IMR-90 (cell line): ENCODE results near the gene BOD1. TPM values are rescaled to one million over a fixed set of nuclear protein-coding genes. Genes with fewer than 3 reads are reported as not detected.

Experiments used
- ATAC-seq: fragments of 200-7000 bp; cut with Tn5 transposase; 2 replicates; pipeline ENCODE4 v1.9.1; 2020; ENCODE audit warnings: low read depth, mild to moderate bottlenecking, moderate library complexity
- BruUV-seq: library from RNA; stranded (reverse); fragments of 400-500 nt; replicated peaks from 2 replicates; lab custom pipeline; 2021; lab: Mats Ljungman, UMichigan
- CTCF ChIA-PET: fragments of 300-600 bp; formaldehyde crosslinking; extraction: SDS; loops from one replicate; lab custom pipeline; 2021; ENCODE audit warnings: antibody characterized with exemption; lab: Yijun Ruan, JAX
- POLR2A ChIA-PET: fragments of 300-600 bp; sonication (Branson Sonifier 250); formaldehyde crosslinking; loops from one replicate; lab custom pipeline; 2022; ENCODE audit warnings: antibody characterized with exemption; ENCODE audit not compliant: unreplicated experiment; lab: Charles Lee
- DNase-seq: peaks from one replicate; pipeline ENCODE4 v3.0.0; 2013
- H2AFZ ChIP-seq: replicated peaks from 2 replicates; pipeline ENCODE3; 2013; ENCODE audit warnings: low read length, mild to moderate bottlenecking; ENCODE audit not compliant: poor library complexity
- H2AK5ac ChIP-seq: 2 replicates; pipeline ENCODE4 v1.6.1; 2013; ENCODE audit warnings: low read depth, low read length, inconsistent platforms
- H2AK9ac ChIP-seq: replicated peaks from 2 replicates; pipeline ENCODE3; 2013; ENCODE audit warnings: mild to moderate bottlenecking, low read depth, low read length, moderate library complexity; ENCODE audit not compliant: poor library complexity
- H2BK120ac ChIP-seq: 2 replicates; pipeline ENCODE4 v1.6.1; 2013; ENCODE audit warnings: low read depth, low read length, inconsistent platforms
- H2BK15ac ChIP-seq: 3 replicates; pipeline ENCODE4 v1.6.1; 2013; ENCODE audit warnings: low read depth, low read length, inconsistent platforms
- H2BK20ac ChIP-seq: 2 replicates; pipeline ENCODE4 v1.6.1; 2013; ENCODE audit warnings: low read depth, mild to moderate bottlenecking, inconsistent platforms, low read length, moderate library complexity
- H2BK5ac ChIP-seq: 2 replicates; pipeline ENCODE4 v1.6.1; 2013; ENCODE audit warnings: mild to moderate bottlenecking, low read depth, low read length, inconsistent platforms; ENCODE audit not compliant: poor library complexity, severe bottlenecking
- H3K14ac ChIP-seq: replicated peaks from 2 replicates; pipeline ENCODE4 v1.6.1; 2013; ENCODE audit warnings: low read depth, low read length, inconsistent platforms
- H3K18ac ChIP-seq: 2 replicates; pipeline ENCODE4 v1.6.1; 2013; ENCODE audit warnings: low read depth, low read length, control low read depth
- H3K23ac ChIP-seq: 2 replicates; pipeline ENCODE4 v1.6.1; 2013; ENCODE audit warnings: low read depth, low read length, inconsistent platforms
- H3K27ac ChIP-seq: 2 replicates; pipeline ENCODE4 v1.5.1; 2013; ENCODE audit warnings: mild to moderate bottlenecking, control low read depth, low read length; ENCODE audit not compliant: insufficient read depth
- H3K27me3 ChIP-seq: 2 replicates; pipeline ENCODE4 v1.6.1; 2013; ENCODE audit warnings: low read length; ENCODE audit not compliant: control insufficient read depth, insufficient read depth
- H3K36me3 ChIP-seq: 2 replicates; pipeline ENCODE4 v1.6.1; 2013; ENCODE audit warnings: low read length, mixed read lengths; ENCODE audit not compliant: control insufficient read depth, insufficient read depth
- H3K4ac ChIP-seq: 2 replicates; pipeline ENCODE4 v1.6.1; 2013; ENCODE audit warnings: low read depth, low read length, inconsistent platforms
- H3K4me1 ChIP-seq: 2 replicates; pipeline ENCODE4 v1.6.1; 2013; ENCODE audit warnings: low read length, mixed read lengths; ENCODE audit not compliant: control insufficient read depth, insufficient read depth
- H3K4me2 ChIP-seq: 2 replicates; pipeline ENCODE4 v1.6.1; 2013; ENCODE audit warnings: low read depth, mild to moderate bottlenecking, control low read depth, low read length, moderate library complexity
- H3K4me3 ChIP-seq: 2 replicates; pipeline ENCODE4 v1.5.1; 2013; ENCODE audit warnings: low read depth, mild to moderate bottlenecking, control low read depth, low read length, moderate library complexity; ENCODE audit not compliant: insufficient read depth
- H3K56ac ChIP-seq: 2 replicates; pipeline ENCODE4 v1.6.1; 2013; ENCODE audit warnings: low read length, inconsistent platforms; ENCODE audit not compliant: insufficient read depth; ENCODE audit errors: extremely low read depth
- H3K79me1 ChIP-seq, 2 experiments: 2 replicates each; pipeline ENCODE4 v1.6.1; 2013; ENCODE audit warnings: low read length in 2 of 2, inconsistent platforms in 1 of 2, low read depth in 1 of 2
- H3K9ac ChIP-seq: 2 replicates; pipeline ENCODE4 v1.6.1; 2013; ENCODE audit warnings: low read depth, low read length, control low read depth
- H3K9me1 ChIP-seq: 2 replicates; pipeline ENCODE4 v1.6.1; 2013; ENCODE audit warnings: low read length, inconsistent platforms; ENCODE audit not compliant: insufficient read depth
- H3K9me3 ChIP-seq: 2 replicates; pipeline ENCODE4 v1.6.1; 2013; ENCODE audit warnings: low read length; ENCODE audit not compliant: control insufficient read depth, insufficient read depth
- H4K20me1 ChIP-seq: 2 replicates; pipeline ENCODE4 v1.6.1; 2013; ENCODE audit warnings: low read length, inconsistent platforms; ENCODE audit not compliant: insufficient read depth
- H4K5ac ChIP-seq: 2 replicates; pipeline ENCODE4 v1.6.1; 2013; ENCODE audit warnings: mild to moderate bottlenecking, low read depth, low read length, control low read depth
- H4K8ac ChIP-seq, 2 experiments: 2 replicates each; pipeline ENCODE4 v1.6.1; 2013; ENCODE audit warnings: low read depth in 2 of 2, low read length in 2 of 2, control low read depth in 1 of 2, inconsistent platforms in 1 of 2
- H4K91ac ChIP-seq: 2 replicates; pipeline ENCODE4 v1.6.1; 2013; ENCODE audit warnings: low read depth, low read length, inconsistent platforms; ENCODE audit not compliant: insufficient read depth
- BHLHE40 ChIP-seq: fragments of 150-350 bp; IDR thresholded peaks from 2 replicates; pipeline ENCODE4 v1.6.1; 2016; ENCODE audit warnings: mild to moderate bottlenecking, low read depth, low read length
- ELK1 ChIP-seq: fragments of 150-350 bp; IDR thresholded peaks from 2 replicates; pipeline ENCODE4 v1.6.1; 2016; ENCODE audit warnings: low read depth, mild to moderate bottlenecking, low read length, moderate library complexity, borderline replicate concordance
- MAZ ChIP-seq: IDR thresholded peaks from 2 replicates; pipeline ENCODE4 v1.6.1; 2012; ENCODE audit warnings: low read depth, mild to moderate bottlenecking, low read length, improper control_type of control experiment, moderate library complexity, borderline replicate concordance
- MXI1 ChIP-seq: IDR thresholded peaks from 2 replicates; pipeline ENCODE4 v1.6.1; 2012; ENCODE audit warnings: low read depth, mild to moderate bottlenecking, low read length, moderate library complexity, borderline replicate concordance
- NFE2L2 ChIP-seq: fragments of 150-350 bp; IDR thresholded peaks from 2 replicates; pipeline ENCODE4 v1.6.1; 2016; ENCODE audit warnings: low read depth, mild to moderate bottlenecking, low read length
- POLR2A ChIP-seq: IDR thresholded peaks from 2 replicates; pipeline ENCODE4 v1.6.1; 2012; ENCODE audit warnings: mild to moderate bottlenecking, low read depth, low read length
- WGBS, 2 experiments: methylation state at CpG; one replicate each; pipeline versions ENCODE4 v1.1.5 to v1.1.7; 2013; ENCODE audit warnings: missing lambda C conversion rate in 2 of 2; ENCODE audit not compliant: insufficient read length in 1 of 2; ENCODE audit errors: extremely low coverage in 2 of 2; 5-methylcytosine and 5-hydroxymethylcytosine counted together
- dilution Hi-C: fragments of 300-500 bp; cut with HindIII; formaldehyde crosslinking; loops from one replicate; pipeline ENCODE4 v1.14.3; 2018; ENCODE audit warnings: low sequenced_read_pairs; ENCODE audit not compliant: unreplicated experiment
- in situ Hi-C: fragments of 300-500 bp; cut with MboI; formaldehyde crosslinking; loops from 3 replicates; pipeline ENCODE4 v1.14.3; 2019; ENCODE audit warnings: low sequenced_read_pairs, inconsistent platforms, mixed read lengths
- intact Hi-C: fragments of 100-400 bp; cut with micrococcal nuclease; formaldehyde crosslinking; loops from 2 replicates; pipeline ENCODE4 v1.10.0; 2022
- polyA plus RNA-seq, 3 experiments: library from polyadenylated mRNA; depleted of rRNA; stranded (reverse); fragments of >200 nt; gene quantifications; 2 replicates each; pipeline ENCODE4 v1.2.3, GENCODE V29; 2012; ENCODE audit warnings: low replicate concordance in 1 of 3
- total RNA-seq: library from RNA; depleted of rRNA; stranded (reverse); fragments of >200 nt; gene quantifications from 2 replicates; pipeline ENCODE4 v1.2.3, GENCODE V29; 2012

BOD1 gene
- total and polyA plus RNA-seq, 2 of the 4 experiments (the other 2 are of a cell fraction) = 57.9 to 71.7 TPM

- WGBS, 2 experiments = no CpG with 5 or more reads among the region's 5 CpGs
- H3K27me3 ChIP-seq = peaks cover 25% of the 10 kb centered on the region
- POLR2A ChIA-PET = no interaction called here
Measured at GRCh38 chr5:173624282-173624681, 7.8 kb upstream of the BOD1 start.

More at GRCh38 chr5:173624282-173624681, 7.8 kb upstream of the BOD1 start:
- in situ Hi-C loops = loop anchor here (5.0 kb wide), 1 partner anchor 693 kb away; no protein-coding TSS in a partner anchor
- TF ChIP-seq POLR2A = no peak
- TF ChIP-seq ELK1 = no peak
- TF ChIP-seq BHLHE40 = no peak
- TF ChIP-seq NFE2L2 = no peak
- no peak for TF ChIP-seq MXI1
- no peak for TF ChIP-seq MAZ
- H2AFZ ChIP-seq = no peak overlapping the region
- ATAC-seq (no peak), DNase-seq (peak; percentile 8)
- no peak overlapping the region for H3K4me2 ChIP-seq
- H3K9me3 ChIP-seq = no peaks in the 10 kb centered on the region
- H3K56ac ChIP-seq = no peak overlapping the region
- H3K23ac ChIP-seq = no peak overlapping the region
- no peaks in the 10 kb centered on the region for H3K4me1 ChIP-seq
- no peak overlapping the region for H4K8ac ChIP-seq
- no TSS peak for BruUV-seq
- no peak overlapping the region for H2BK20ac ChIP-seq
- H4K5ac ChIP-seq = no peak overlapping the region
- no peak overlapping the region for H3K4me3 ChIP-seq
- no peak overlapping the region for H3K27ac ChIP-seq
- dilution Hi-C loops = no loop called here
- no peak overlapping the region for H2AK5ac ChIP-seq
- CTCF ChIA-PET = no interaction called here
- no peak overlapping the region for H4K91ac ChIP-seq
- H3K14ac ChIP-seq = no peak overlapping the region
- no peak overlapping the region for H3K4ac ChIP-seq
- no peaks in the 10 kb centered on the region for H3K9me1 ChIP-seq
- H4K20me1 ChIP-seq = no peaks in the 10 kb centered on the region
- intact Hi-C loops = no loop called here
- no peak overlapping the region for H2BK5ac ChIP-seq
- no peak overlapping the region for H2BK15ac ChIP-seq
- no peak overlapping the region for H2AK9ac ChIP-seq
- H3K9ac ChIP-seq = no peak overlapping the region
- H2BK120ac ChIP-seq = no peak overlapping the region
- no peak overlapping the region for H3K18ac ChIP-seq
- no peaks in the 10 kb centered on the region for H3K36me3 ChIP-seq
- H3K79me1 ChIP-seq = no peaks in the 10 kb centered on the region
